WTC11 (cell line): ENCODE measurements around the gene PMP22.

ENCODE experiments used
- ATF2 ChIP-seq: sonication (generic); formaldehyde crosslinking; IDR thresholded peaks from 2 replicates; pipeline ENCODE4 v1.8.1; 2022; ENCODE audit warnings: low read depth, missing genetic modification reagents, borderline replicate concordance
- CTCF ChIP-seq: fragments of 200-600 bp; IDR thresholded peaks from 2 replicates; pipeline ENCODE4 v1.8.0; 2022; ENCODE audit warnings: antibody characterized with exemption
- FOXJ3 ChIP-seq: sonication (generic); formaldehyde crosslinking; IDR thresholded peaks from 2 replicates; pipeline ENCODE4 v1.9.0; 2021; ENCODE audit warnings: missing genetic modification reagents, mild to moderate bottlenecking, borderline replicate concordance
- FOXK1 ChIP-seq: sonication (generic); formaldehyde crosslinking; IDR thresholded peaks from 2 replicates; pipeline ENCODE4 v1.8.0; 2022; ENCODE audit warnings: mild to moderate bottlenecking, moderate library complexity, missing genetic modification reagents
- MAX ChIP-seq: sonication (generic); formaldehyde crosslinking; IDR thresholded peaks from 2 replicates; pipeline ENCODE4 v1.8.0; 2022; ENCODE audit warnings: mild to moderate bottlenecking, missing genetic modification reagents
- MYBL2 ChIP-seq: sonication (generic); formaldehyde crosslinking; IDR thresholded peaks from 2 replicates; pipeline ENCODE4 v1.8.1; 2023; ENCODE audit warnings: mild to moderate bottlenecking, moderate library complexity, missing genetic modification reagents
- NFYB ChIP-seq: sonication (generic); formaldehyde crosslinking; conservative IDR thresholded peaks from 2 replicates; pipeline ENCODE4 v1.8.0; 2022; ENCODE audit warnings: low read depth, missing genetic modification reagents
- NR3C1 ChIP-seq: sonication (generic); formaldehyde crosslinking; conservative IDR thresholded peaks from 2 replicates; pipeline ENCODE4 v1.8.1; 2023; ENCODE audit warnings: low read depth, mild to moderate bottlenecking, missing genetic modification reagents
- PREB ChIP-seq: sonication (generic); formaldehyde crosslinking; IDR thresholded peaks from 2 replicates; pipeline ENCODE4 v1.8.1; 2022; ENCODE audit warnings: mild to moderate bottlenecking, missing genetic modification reagents, moderate library complexity, borderline replicate concordance
- SMAD4 ChIP-seq: sonication (generic); formaldehyde crosslinking; IDR thresholded peaks from 2 replicates; pipeline ENCODE4 v1.8.0; 2022; ENCODE audit warnings: mild to moderate bottlenecking, missing genetic modification reagents
- USF1 ChIP-seq: sonication (generic); formaldehyde crosslinking; IDR thresholded peaks from 2 replicates; pipeline ENCODE4 v1.8.0; 2022; ENCODE audit warnings: mild to moderate bottlenecking, missing genetic modification reagents
- ZBTB21 ChIP-seq: sonication (generic); formaldehyde crosslinking; IDR thresholded peaks from 2 replicates; pipeline ENCODE4 v1.8.1; 2023; ENCODE audit warnings: mild to moderate bottlenecking, missing genetic modification reagents, borderline replicate concordance
- ZNF138 ChIP-seq: sonication (generic); formaldehyde crosslinking; conservative IDR thresholded peaks from 2 replicates; pipeline ENCODE4 v1.8.1; 2022; ENCODE audit warnings: mild to moderate bottlenecking, moderate library complexity, missing genetic modification reagents
- ZNF671 ChIP-seq: fragments of 250-450 bp; sonication (Bioruptor Pico); IDR thresholded peaks from 2 replicates; pipeline ENCODE4 v1.8.0; 2021; ENCODE audit warnings: mild to moderate bottlenecking

GRCh38 chr17:15255713-15256454 lies 9.2 kb downstream of the PMP22 start:
- TF ChIP-seq CTCF (no peak), FOXJ3 (CRISPR knock-in tag) (no peak), NFYB (CRISPR knock-in tag) (no peak), ZNF138 (CRISPR knock-in tag) (no peak), ZNF671 (no peak), USF1 (no peak), PREB (CRISPR knock-in tag) (no peak), FOXK1 (CRISPR knock-in tag) (no peak), MYBL2 (no peak), NR3C1 (CRISPR knock-in tag) (no peak), MAX (no peak), SMAD4 (CRISPR knock-in tag) (no peak), ATF2 (CRISPR knock-in tag) (no peak), ZBTB21 (CRISPR knock-in tag) (no peak)
